ENCODE measurements around the gene MS4A4E. TPM values are rescaled to one million over a fixed set of nuclear protein-coding genes. Genes with fewer than 3 reads are reported as not detected.

Gene MS4A4E
- total RNA-seq, 2 experiments from 2014 or later = not detected

- no peaks in the 10 kb centered on the region for H3K9me2 ChIP-seq (ENCODE audit: insufficient read depth, low read length)
- intact Hi-C loops (cut with micrococcal nuclease; ENCODE audit: unreplicated experiment) = no loop called here
- no TSS peak for BruUV-seq (replicated peaks)
- H3K4me3 ChIP-seq (ENCODE audit: low read depth, low read length, poor library complexity, severe bottlenecking) = no peak overlapping the region
- no peak overlapping the region for H2AFZ ChIP-seq (ENCODE audit: low read length)
- no peaks in the 10 kb centered on the region for H3K4me1 ChIP-seq (ENCODE audit: insufficient read depth, low read length, poor library complexity, severe bottlenecking)
- no peak overlapping the region for H3K4me2 ChIP-seq (ENCODE audit: low read length)
- CTCF ChIA-PET (ENCODE audit: unreplicated experiment) = no interaction called here
- no peaks in the 10 kb centered on the region; the same call in 1 of the 2 replicates for H3K79me2 ChIP-seq (ENCODE audit: insufficient read depth, low read depth, low read length)
- no peaks in the 10 kb centered on the region for H3K9me3 ChIP-seq (ENCODE audit: low read length)
- H3K36me3 ChIP-seq (ENCODE audit: insufficient read depth, low read length) = no peaks in the 10 kb centered on the region
- no peak for TF ChIP-seq EZH2phosphoT487 (IDR thresholded peaks at IDR 0.05; ENCODE audit: borderline replicate concordance, low read depth, low read length)
- TF ChIP-seq, protein P1, sequence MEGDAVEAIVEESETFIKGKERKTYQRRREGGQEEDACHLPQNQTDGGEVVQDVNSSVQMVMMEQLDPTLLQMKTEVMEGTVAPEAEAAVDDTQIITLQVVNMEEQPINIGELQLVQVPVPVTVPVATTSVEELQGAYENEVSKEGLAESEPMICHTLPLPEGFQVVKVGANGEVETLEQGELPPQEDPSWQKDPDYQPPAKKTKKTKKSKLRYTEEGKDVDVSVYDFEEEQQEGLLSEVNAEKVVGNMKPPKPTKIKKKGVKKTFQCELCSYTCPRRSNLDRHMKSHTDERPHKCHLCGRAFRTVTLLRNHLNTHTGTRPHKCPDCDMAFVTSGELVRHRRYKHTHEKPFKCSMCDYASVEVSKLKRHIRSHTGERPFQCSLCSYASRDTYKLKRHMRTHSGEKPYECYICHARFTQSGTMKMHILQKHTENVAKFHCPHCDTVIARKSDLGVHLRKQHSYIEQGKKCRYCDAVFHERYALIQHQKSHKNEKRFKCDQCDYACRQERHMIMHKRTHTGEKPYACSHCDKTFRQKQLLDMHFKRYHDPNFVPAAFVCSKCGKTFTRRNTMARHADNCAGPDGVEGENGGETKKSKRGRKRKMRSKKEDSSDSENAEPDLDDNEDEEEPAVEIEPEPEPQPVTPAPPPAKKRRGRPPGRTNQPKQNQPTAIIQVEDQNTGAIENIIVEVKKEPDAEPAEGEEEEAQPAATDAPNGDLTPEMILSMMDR (conservative IDR thresholded peaks at IDR 0.05; ENCODE audit: low read length) = no peak
- no peaks in the 10 kb centered on the region for H4K20me1 ChIP-seq (ENCODE audit: insufficient read depth, low read length)
- POLR2A ChIA-PET = no interaction called here
- DNase-seq (ENCODE audit: low spot score) = no peak
- H3K27ac ChIP-seq (ENCODE audit: low read depth, low read length, poor library complexity, severe bottlenecking) = no peak overlapping the region
Measured at GRCh38 chr11:60274416-60274815, 31.5 kb upstream of the MS4A4E start.

DNA sequence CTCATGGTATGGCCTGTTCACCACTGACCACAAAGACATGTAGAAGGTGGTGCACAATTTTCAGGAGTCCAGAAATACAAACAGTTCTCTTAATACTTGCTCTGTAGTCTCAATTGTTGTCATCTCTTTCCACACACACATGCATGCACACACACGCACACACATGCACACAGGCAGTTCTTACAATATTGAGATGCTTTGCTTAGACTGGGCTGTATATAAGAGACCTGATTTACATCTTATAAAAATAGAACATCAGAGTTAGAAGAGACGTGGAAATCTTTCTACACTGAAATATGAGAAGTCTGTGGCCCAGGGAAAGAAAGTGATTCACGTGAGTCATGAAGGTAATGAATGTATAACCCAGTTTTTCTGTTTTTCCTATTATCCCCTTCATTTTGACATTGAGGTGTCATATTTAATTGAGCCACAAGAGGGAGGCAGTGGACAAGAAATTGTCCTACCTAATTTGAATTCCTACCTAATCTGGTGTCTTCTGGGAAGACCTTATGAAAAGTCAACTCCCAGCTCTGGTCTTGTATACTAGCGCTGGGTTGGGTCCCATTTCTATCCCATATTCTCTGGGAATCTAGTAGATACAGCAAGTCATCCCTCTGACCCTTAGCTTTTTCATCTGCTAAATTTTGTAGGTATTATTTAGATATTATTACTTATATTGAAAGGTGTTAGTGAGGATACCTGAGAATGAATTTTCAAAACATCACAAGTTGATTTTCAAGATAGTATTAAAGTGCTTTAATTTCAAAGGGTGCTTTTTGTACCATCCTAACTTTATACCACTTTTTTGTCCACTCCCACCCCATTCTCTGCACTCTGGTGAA lies 22.7 kb upstream of the MS4A4E start:
- Histone ChIP-seq H3K27ac (ENCODE audit: low read depth, low read length, poor library complexity, severe bottlenecking) (no peak overlapping the region), H4K20me1 (ENCODE audit: insufficient read depth, low read length) (no peaks in the 10 kb centered on the region), H3K79me2 (ENCODE audit: insufficient read depth, low read depth, low read length) (no peaks in the 10 kb centered on the region), H3K4me3 (ENCODE audit: low read depth, low read length, poor library complexity, severe bottlenecking) (no peak overlapping the region), H3K4me1 (ENCODE audit: insufficient read depth, low read length, poor library complexity, severe bottlenecking) (no peaks in the 10 kb centered on the region), H2AFZ (ENCODE audit: low read length) (no peak overlapping the region), H3K9me2 (ENCODE audit: insufficient read depth, low read length) (no peaks in the 10 kb centered on the region), H3K4me2 (ENCODE audit: low read length) (no peak overlapping the region), H3K36me3 (ENCODE audit: insufficient read depth, low read length) (no peaks in the 10 kb centered on the region), H3K9me3 (ENCODE audit: low read length) (no peaks in the 10 kb centered on the region)
- intact Hi-C loops (cut with micrococcal nuclease; ENCODE audit: unreplicated experiment) = loop anchor here (1.0 to 5.0 kb wide), 5 partner anchors 67 to 491 kb away; partner anchors contain the start of gene MS4A15
- BruUV-seq (replicated peaks) = no TSS peak
- TF ChIP-seq, protein P1 (conservative IDR thresholded peaks at IDR 0.05; ENCODE audit: low read length) = peak; percentile 92
- no peak for TF ChIP-seq EZH2phosphoT487 (IDR thresholded peaks at IDR 0.05; ENCODE audit: borderline replicate concordance, low read depth, low read length)
- POLR2A ChIA-PET = no interaction called here
- CTCF ChIA-PET (ENCODE audit: unreplicated experiment) = interaction anchor here (1.4 kb wide), 1 partner anchor 97 kb away, joined by 3 read pairs; no protein-coding TSS in a partner anchor
- DNase-seq (ENCODE audit: low spot score) = peak; percentile 61

DNA sequence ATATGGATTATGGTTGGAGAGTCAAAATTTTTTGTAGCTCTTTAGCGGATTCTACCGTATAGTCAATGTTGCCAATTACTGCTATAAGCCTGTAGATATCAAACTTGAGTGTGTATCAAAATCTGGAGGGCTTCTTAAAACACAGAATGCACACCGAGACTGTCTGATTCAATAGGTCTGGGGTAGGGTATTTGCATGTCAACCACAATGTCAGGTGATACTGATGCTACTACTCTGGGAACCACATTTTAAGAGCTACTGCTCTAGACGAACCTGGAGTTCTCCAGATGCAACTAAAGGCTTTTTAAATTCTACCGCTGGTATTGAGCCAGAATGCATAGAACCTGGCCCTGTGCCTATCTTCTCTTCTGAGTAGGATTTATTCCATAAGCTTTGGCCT lies 21.7 kb upstream of the MS4A4E start:
- H3K27ac ChIP-seq (ENCODE audit: low read depth, low read length, poor library complexity, severe bottlenecking) = no peak overlapping the region
- DNase-seq (ENCODE audit: low spot score) = no peak
- CTCF ChIA-PET (ENCODE audit: unreplicated experiment) = no interaction called here
- BruUV-seq (replicated peaks) = no TSS peak
- no peaks in the 10 kb centered on the region for H3K9me3 ChIP-seq (ENCODE audit: low read length)
- POLR2A ChIA-PET = interaction anchor here (0.7 kb wide), 1 partner anchor 214 kb away, joined by 3 read pairs; no protein-coding TSS in a partner anchor
- H3K4me1 ChIP-seq (ENCODE audit: insufficient read depth, low read length, poor library complexity, severe bottlenecking) = no peaks in the 10 kb centered on the region
- no peak overlapping the region for H3K4me3 ChIP-seq (ENCODE audit: low read depth, low read length, poor library complexity, severe bottlenecking)
- H3K4me2 ChIP-seq (ENCODE audit: low read length) = no peak overlapping the region
- H4K20me1 ChIP-seq (ENCODE audit: insufficient read depth, low read length) = no peaks in the 10 kb centered on the region
- no peak for TF ChIP-seq EZH2phosphoT487 (IDR thresholded peaks at IDR 0.05; ENCODE audit: borderline replicate concordance, low read depth, low read length)
- TF ChIP-seq, protein P1 (conservative IDR thresholded peaks at IDR 0.05; ENCODE audit: low read length) = no peak
- no peak overlapping the region for H2AFZ ChIP-seq (ENCODE audit: low read length)
- H3K79me2 ChIP-seq (ENCODE audit: insufficient read depth, low read depth, low read length) = no peaks in the 10 kb centered on the region
- no peaks in the 10 kb centered on the region for H3K9me2 ChIP-seq (ENCODE audit: insufficient read depth, low read length)
- H3K36me3 ChIP-seq (ENCODE audit: insufficient read depth, low read length) = no peaks in the 10 kb centered on the region
- intact Hi-C loops (cut with micrococcal nuclease; ENCODE audit: unreplicated experiment) = loop anchor here (1.0 to 5.0 kb wide), 5 partner anchors 68 to 492 kb away; partner anchors contain the start of gene MS4A15

Data from OCI-LY7 (cell line).